HEK293T (cell line): Measurements from ENCODE around the gene ZNF605.

Experiments used
- ARNT ChIP-seq: fragments of 450-650 bp; IDR thresholded peaks from 2 replicates; pipeline ENCODE4 v1.6.1; 2017; ENCODE audit warnings: mild to moderate bottlenecking
- BHLHE40 ChIP-seq: fragments of 450-650 bp; IDR thresholded peaks from 2 replicates; pipeline ENCODE4 v1.6.1; 2016; ENCODE audit warnings: mild to moderate bottlenecking, moderate library complexity, borderline replicate concordance
- CTBP1 ChIP-seq: fragments of 450-650 bp; IDR thresholded peaks from 2 replicates; pipeline ENCODE4 v1.6.1; 2016; ENCODE audit warnings: borderline replicate concordance
- ELF4 ChIP-seq: fragments of 450-650 bp; IDR thresholded peaks from 2 replicates; pipeline ENCODE4 v1.6.1; 2017; ENCODE audit warnings: antibody characterized with exemption
- FOXA1 ChIP-seq: fragments of 450-650 bp; IDR thresholded peaks from 2 replicates; pipeline ENCODE4 v1.6.1; 2016; ENCODE audit warnings: mild to moderate bottlenecking
- FOXK2 ChIP-seq: fragments of 450-650 bp; IDR thresholded peaks from 2 replicates; pipeline ENCODE4 v1.6.1; 2016; ENCODE audit warnings: mild to moderate bottlenecking
- FOXM1 ChIP-seq: fragments of 450-650 bp; IDR thresholded peaks from 2 replicates; pipeline ENCODE4 v1.6.1; 2017; ENCODE audit warnings: mild to moderate bottlenecking, borderline replicate concordance
- L3MBTL2 ChIP-seq: fragments of 450-650 bp; conservative IDR thresholded peaks from 2 replicates; pipeline ENCODE4 v1.6.1; 2016; ENCODE audit warnings: mild to moderate bottlenecking
- LEF1 ChIP-seq: fragments of 450-650 bp; IDR thresholded peaks from 2 replicates; pipeline ENCODE4 v1.6.1; 2017; ENCODE audit warnings: mild to moderate bottlenecking, borderline replicate concordance
- SP1 ChIP-seq: fragments of 450-650 bp; IDR thresholded peaks from 2 replicates; pipeline ENCODE4 v1.6.1; 2017
- SUZ12 ChIP-seq: fragments of 450-650 bp; IDR thresholded peaks from 2 replicates; pipeline ENCODE4 v1.6.1; 2016; ENCODE audit warnings: mild to moderate bottlenecking
- TARDBP ChIP-seq: fragments of 450-650 bp; IDR thresholded peaks from 2 replicates; pipeline ENCODE4 v1.6.1; 2016

GRCh38 chr12:132888852-132889251 is 67.3 kb downstream of the ZNF605 start:
- no peak for TF ChIP-seq ELF4
- TF ChIP-seq SP1: no peak
- TF ChIP-seq FOXM1: no peak
- no peak for TF ChIP-seq SUZ12
- TF ChIP-seq L3MBTL2: no peak
- no peak for TF ChIP-seq CTBP1
- TF ChIP-seq FOXK2: no peak
- TF ChIP-seq BHLHE40: no peak
- TF ChIP-seq ARNT: no peak
- TF ChIP-seq TARDBP: no peak
- TF ChIP-seq LEF1: no peak
- no peak for TF ChIP-seq FOXA1
